ENCODE results near the gene TSHR.

TSHR gene

DNA sequence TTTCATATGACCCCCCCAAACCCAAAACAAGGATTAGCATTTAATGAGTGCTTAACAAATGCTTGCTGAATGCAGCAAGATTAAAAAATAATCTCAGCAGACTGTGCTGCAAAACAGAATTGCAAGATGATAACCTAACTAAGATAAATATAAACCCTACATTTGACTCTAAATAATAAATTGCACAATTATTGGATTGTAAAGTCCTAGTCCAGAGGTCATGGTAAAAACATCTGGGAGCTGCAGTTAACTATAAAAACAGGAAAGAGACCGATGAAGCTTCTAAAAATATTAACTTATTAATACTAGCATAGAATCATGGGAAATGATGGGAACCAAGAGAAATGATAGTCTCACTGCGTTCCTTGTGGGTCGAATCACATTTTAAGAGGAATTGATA lies 37.2 kb downstream of the TSHR start:
- TF ChIP-seq, protein P1, sequence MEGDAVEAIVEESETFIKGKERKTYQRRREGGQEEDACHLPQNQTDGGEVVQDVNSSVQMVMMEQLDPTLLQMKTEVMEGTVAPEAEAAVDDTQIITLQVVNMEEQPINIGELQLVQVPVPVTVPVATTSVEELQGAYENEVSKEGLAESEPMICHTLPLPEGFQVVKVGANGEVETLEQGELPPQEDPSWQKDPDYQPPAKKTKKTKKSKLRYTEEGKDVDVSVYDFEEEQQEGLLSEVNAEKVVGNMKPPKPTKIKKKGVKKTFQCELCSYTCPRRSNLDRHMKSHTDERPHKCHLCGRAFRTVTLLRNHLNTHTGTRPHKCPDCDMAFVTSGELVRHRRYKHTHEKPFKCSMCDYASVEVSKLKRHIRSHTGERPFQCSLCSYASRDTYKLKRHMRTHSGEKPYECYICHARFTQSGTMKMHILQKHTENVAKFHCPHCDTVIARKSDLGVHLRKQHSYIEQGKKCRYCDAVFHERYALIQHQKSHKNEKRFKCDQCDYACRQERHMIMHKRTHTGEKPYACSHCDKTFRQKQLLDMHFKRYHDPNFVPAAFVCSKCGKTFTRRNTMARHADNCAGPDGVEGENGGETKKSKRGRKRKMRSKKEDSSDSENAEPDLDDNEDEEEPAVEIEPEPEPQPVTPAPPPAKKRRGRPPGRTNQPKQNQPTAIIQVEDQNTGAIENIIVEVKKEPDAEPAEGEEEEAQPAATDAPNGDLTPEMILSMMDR (conservative IDR thresholded peaks at IDR 0.05; ENCODE audit: low read length) = no peak
- DNase-seq (ENCODE audit: low read depth) = no peak
- H3K4me3 ChIP-seq (ENCODE audit: low read length) = no peak overlapping the region

DNA sequence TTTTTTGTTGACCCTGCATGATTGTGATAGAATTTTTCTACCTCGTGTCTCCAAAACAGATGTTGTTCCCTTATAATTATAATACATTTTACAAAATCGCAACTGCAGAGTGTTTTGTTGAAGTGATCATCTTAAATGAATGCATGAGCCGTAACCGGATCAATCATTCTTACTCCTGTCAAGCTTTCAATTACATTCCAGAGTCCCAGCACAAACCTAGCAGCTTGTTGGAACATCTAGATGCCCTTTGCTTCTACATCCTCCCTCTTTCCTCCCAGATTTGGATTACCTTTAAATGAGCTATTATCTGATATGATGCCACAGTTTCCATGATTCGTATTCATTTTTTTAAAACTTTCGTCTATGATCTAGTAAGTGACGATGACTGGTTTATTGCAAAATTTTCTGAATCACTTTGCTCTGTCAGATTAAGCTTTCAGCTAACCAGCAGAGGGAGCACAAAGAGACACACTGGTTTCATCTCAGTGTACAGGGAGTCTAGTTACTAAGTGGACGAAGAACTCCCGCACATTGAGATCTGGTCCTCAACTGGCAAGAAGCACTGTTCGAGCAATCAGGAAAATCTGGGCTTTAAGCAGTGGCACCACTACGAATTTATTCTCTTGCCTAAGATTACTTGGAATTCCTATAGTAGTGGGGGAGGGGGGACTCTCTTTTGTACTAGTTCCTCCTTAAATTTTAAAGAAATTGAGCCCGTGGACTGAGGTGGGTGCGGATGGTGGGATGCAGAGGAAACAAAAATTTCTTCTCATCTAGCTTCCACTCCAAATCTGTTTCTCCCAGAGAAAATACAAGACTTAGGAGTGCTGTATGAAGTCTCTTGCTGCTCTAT lies 40.9 kb downstream of the TSHR start:
- H3K4me3 ChIP-seq (ENCODE audit: low read length) = no peak overlapping the region
- TF ChIP-seq, protein P1 (conservative IDR thresholded peaks at IDR 0.05; ENCODE audit: low read length) = peak; percentile 90
- DNase-seq (ENCODE audit: low read depth) = peak; percentile 84

DNA sequence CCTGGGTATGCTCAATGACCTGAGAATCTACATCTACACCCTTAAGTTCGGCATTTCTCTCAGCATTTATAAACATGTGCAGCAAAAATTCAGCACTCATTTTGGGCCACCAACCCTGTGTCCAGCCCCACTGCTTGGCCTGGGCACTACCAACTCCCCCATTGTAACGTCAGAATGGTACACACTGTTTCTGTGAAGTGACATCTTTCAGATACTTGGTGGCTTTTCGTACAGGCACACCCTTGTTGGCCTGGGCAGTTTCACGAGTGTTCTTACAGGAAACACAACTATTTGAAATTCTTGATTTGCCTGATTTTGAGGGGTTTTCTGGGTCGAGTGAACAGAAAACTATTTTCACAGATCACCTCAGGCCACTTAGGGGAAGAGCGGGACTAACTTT lies 46.0 kb downstream of the TSHR start:
- no peak overlapping the region for H3K4me3 ChIP-seq (ENCODE audit: low read length)
- TF ChIP-seq, protein P1 (conservative IDR thresholded peaks at IDR 0.05; ENCODE audit: low read length) = no peak
- no peak for DNase-seq (ENCODE audit: low read depth)

DNA sequence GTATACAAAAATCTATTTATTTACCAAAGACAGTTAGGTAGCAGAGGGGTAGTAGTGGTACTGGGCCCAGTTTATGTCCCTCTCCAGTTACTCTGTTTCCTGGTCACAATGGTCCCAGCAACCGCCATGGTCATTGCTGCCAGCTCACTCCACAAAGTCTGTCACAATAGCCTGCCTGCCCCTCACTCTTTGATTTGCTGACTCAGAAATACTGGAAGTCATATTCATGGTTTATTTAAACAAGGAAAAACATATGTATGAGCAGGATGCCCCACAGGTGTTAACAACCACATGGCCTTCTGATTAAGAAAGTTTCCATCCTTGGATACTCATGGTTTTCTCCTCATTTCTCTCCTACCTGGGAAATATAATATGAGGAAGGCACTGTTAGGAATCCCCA lies 49.2 kb downstream of the TSHR start:
- H3K4me3 ChIP-seq (ENCODE audit: low read length) = no peak overlapping the region
- TF ChIP-seq, protein P1 (conservative IDR thresholded peaks at IDR 0.05; ENCODE audit: low read length) = no peak
- DNase-seq (ENCODE audit: low read depth) = no peak

DNA sequence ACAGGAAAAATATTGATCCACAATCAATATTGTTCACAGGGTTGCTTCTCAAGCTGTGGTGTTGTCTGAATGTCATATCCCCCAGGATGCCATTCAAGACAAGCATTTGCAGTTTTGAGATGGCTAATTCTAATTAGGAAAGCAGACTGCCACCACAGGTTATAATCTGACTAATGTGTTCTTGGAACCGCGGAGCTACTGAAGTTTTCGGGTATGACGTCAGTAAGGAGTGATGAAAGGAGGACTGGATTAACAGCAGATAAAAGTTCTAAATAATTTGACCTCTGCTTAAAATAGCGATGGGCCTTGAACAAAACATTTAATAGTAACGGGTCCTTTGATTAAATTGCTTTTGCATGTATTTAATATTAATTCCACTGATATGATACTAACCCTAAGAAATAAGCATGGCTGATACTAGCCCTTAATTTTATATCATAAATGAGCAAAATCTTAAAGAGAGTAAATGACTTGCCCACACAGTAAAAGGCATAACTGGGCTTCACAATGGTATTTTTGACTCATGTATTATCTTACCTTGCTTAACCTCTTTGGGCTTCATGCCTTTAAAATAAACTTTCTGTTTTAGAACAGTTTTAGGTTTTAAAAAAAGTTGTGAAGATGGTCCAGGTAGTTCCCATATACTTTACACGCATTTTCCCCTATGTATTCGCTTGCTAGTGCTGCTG lies 50.3 kb downstream of the TSHR start:
- no peak overlapping the region for H3K4me3 ChIP-seq (ENCODE audit: low read length)
- no peak for DNase-seq (ENCODE audit: low read depth)
- TF ChIP-seq, protein P1 (conservative IDR thresholded peaks at IDR 0.05; ENCODE audit: low read length) = no peak

DNA sequence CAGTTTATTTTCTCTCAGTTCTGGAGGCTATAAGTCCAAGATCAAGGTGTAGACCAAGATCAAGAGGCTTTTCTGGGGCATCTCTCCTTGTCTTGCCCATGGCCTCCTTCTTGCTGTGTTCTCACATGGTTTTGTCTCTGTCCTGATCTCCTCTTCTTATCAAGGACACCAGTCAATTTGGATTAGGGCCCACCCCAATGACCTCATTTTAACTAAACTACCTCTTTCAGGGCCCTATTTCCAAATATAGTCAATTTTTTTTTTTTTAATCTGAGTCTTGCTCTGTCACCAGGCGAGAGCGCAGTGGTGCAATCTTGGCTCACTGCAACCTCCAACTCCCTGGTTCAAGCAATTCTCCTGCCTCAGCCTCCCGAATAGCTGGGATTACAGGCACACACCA lies 50.8 kb downstream of the TSHR start:
- DNase-seq (ENCODE audit: low read depth) = no peak
- no peak overlapping the region for H3K4me3 ChIP-seq (ENCODE audit: low read length)
- TF ChIP-seq, protein P1 (conservative IDR thresholded peaks at IDR 0.05; ENCODE audit: low read length) = no peak

DNA sequence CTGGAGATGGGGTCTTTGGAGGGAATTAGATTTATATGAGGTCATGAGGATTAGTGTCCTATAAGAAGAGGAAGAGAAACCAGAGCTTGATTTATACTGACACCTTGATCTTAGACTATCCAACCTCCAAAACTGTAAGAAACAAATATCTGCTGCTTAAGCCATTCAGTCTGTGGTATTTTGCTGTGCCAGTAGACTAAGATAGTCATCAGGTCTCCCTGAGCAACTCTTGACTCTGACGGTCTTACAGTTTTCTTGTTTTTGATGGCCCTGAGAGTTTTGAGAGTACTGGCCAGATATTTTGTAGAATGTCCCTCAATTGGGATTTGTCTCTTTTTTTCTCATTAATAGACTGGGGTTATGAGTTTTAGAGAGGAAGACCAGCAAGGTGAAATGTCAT lies 51.7 kb downstream of the TSHR start:
- no peak overlapping the region for H3K4me3 ChIP-seq (ENCODE audit: low read length)
- TF ChIP-seq, protein P1 (conservative IDR thresholded peaks at IDR 0.05; ENCODE audit: low read length) = no peak
- DNase-seq (ENCODE audit: low read depth) = no peak

Measured in AG10803 (cell line).